ENCODE data around the gene SPRYD7.

DNA sequence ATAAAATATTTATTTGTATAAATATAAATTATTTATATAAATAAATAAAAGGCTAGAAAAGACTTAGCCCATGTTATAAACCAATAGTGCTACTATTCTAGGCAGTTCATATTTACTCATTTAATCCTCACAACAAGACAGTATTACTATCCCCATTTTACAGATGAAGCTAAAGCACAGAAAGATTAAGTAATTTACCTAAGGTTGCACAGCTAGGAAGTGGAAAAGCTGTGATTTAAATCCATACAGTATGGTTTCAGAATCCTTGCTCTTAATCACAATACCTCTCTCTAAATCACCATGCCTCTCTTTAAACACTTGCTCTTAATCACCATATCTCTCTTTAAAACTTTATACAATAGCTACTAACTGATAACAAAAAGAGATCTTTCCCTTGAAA is 13.8 kb downstream of the SPRYD7 start:
- TF ChIP-seq, protein P1, sequence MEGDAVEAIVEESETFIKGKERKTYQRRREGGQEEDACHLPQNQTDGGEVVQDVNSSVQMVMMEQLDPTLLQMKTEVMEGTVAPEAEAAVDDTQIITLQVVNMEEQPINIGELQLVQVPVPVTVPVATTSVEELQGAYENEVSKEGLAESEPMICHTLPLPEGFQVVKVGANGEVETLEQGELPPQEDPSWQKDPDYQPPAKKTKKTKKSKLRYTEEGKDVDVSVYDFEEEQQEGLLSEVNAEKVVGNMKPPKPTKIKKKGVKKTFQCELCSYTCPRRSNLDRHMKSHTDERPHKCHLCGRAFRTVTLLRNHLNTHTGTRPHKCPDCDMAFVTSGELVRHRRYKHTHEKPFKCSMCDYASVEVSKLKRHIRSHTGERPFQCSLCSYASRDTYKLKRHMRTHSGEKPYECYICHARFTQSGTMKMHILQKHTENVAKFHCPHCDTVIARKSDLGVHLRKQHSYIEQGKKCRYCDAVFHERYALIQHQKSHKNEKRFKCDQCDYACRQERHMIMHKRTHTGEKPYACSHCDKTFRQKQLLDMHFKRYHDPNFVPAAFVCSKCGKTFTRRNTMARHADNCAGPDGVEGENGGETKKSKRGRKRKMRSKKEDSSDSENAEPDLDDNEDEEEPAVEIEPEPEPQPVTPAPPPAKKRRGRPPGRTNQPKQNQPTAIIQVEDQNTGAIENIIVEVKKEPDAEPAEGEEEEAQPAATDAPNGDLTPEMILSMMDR (IDR thresholded peaks at IDR 0.05; ENCODE audit: borderline replicate concordance, extremely low read depth, low read length, poor library complexity, severe bottlenecking) = no peak
- no peak for TF ChIP-seq EZH2 (IDR thresholded peaks at IDR 0.05; ENCODE audit: borderline replicate concordance, low read depth, low read length, severe bottlenecking)
